ENCODE results near the gene INPP4B.

The INPP4B gene

GRCh38 chr4:141977433-141977832 lies 868.7 kb downstream of the INPP4B start:
- DNase-seq (ENCODE audit: low spot score), result no peak

Measured in LoVo (cell line).